Measurements from ENCODE around the gene CCDC6.

CCDC6 gene

GRCh38 chr10:59879363-59879913 lies 26.9 kb downstream of the CCDC6 start:
- TF ChIP-seq FOXP2 (optimal IDR thresholded peaks at IDR 0.05; ENCODE audit: borderline replicate concordance, extremely low read depth, extremely low read length, insufficient read depth) (no peak), SIN3A (IDR thresholded peaks at IDR 0.05; ENCODE audit: borderline replicate concordance, insufficient read depth, low read length) (no peak), REST (IDR thresholded peaks at IDR 0.05; ENCODE audit: insufficient read depth in 1 of 2, low read depth in 2 of 2, low read length in 2 of 2) (no peak), POLR2AphosphoS5 (IDR thresholded peaks at IDR 0.05; ENCODE audit: low read depth, low read length) (no peak), TAF1 (IDR thresholded peaks at IDR 0.05; ENCODE audit: borderline replicate concordance, insufficient read depth, low read length) (no peak)

- TF ChIP-seq REST (IDR thresholded peaks at IDR 0.05; ENCODE audit: insufficient read depth in 1 of 2, low read depth in 2 of 2, low read length in 2 of 2) = no peak
- no peak for TF ChIP-seq SIN3A (IDR thresholded peaks at IDR 0.05; ENCODE audit: borderline replicate concordance, insufficient read depth, low read length)
- no peak for TF ChIP-seq TAF1 (IDR thresholded peaks at IDR 0.05; ENCODE audit: borderline replicate concordance, insufficient read depth, low read length)
- no peak for TF ChIP-seq FOXP2 (optimal IDR thresholded peaks at IDR 0.05; ENCODE audit: borderline replicate concordance, extremely low read depth, extremely low read length, insufficient read depth)
- TF ChIP-seq POLR2AphosphoS5 (IDR thresholded peaks at IDR 0.05; ENCODE audit: low read depth, low read length) = no peak
Measured at GRCh38 chr10:59878915-59879314, 27.4 kb downstream of the CCDC6 start.

- TF ChIP-seq POLR2AphosphoS5 (IDR thresholded peaks at IDR 0.05; ENCODE audit: low read depth, low read length) (no peak), SIN3A (IDR thresholded peaks at IDR 0.05; ENCODE audit: borderline replicate concordance, insufficient read depth, low read length) (no peak), FOXP2 (optimal IDR thresholded peaks at IDR 0.05; ENCODE audit: borderline replicate concordance, extremely low read depth, extremely low read length, insufficient read depth) (no peak), TAF1 (IDR thresholded peaks at IDR 0.05; ENCODE audit: borderline replicate concordance, insufficient read depth, low read length) (no peak)
Measured at GRCh38 chr10:59878289-59878688, 28.1 kb downstream of the CCDC6 start.

GRCh38 chr10:59877191-59877671 lies 29.1 kb downstream of the CCDC6 start:
- no peak for TF ChIP-seq POLR2AphosphoS5 (IDR thresholded peaks at IDR 0.05; ENCODE audit: low read depth, low read length)
- TF ChIP-seq TAF1 (IDR thresholded peaks at IDR 0.05; ENCODE audit: borderline replicate concordance, insufficient read depth, low read length) = no peak
- TF ChIP-seq SIN3A (IDR thresholded peaks at IDR 0.05; ENCODE audit: borderline replicate concordance, insufficient read depth, low read length) = no peak
- TF ChIP-seq FOXP2 (optimal IDR thresholded peaks at IDR 0.05; ENCODE audit: borderline replicate concordance, extremely low read depth, extremely low read length, insufficient read depth) = no peak
- TF ChIP-seq REST (IDR thresholded peaks at IDR 0.05; ENCODE audit: insufficient read depth in 1 of 2, low read depth in 2 of 2, low read length in 2 of 2) = no peak

GRCh38 chr10:59876695-59877094 lies 29.7 kb downstream of the CCDC6 start:
- no peak for TF ChIP-seq SIN3A (IDR thresholded peaks at IDR 0.05; ENCODE audit: borderline replicate concordance, insufficient read depth, low read length)
- TF ChIP-seq TAF1 (IDR thresholded peaks at IDR 0.05; ENCODE audit: borderline replicate concordance, insufficient read depth, low read length) = no peak
- no peak for TF ChIP-seq REST (IDR thresholded peaks at IDR 0.05; ENCODE audit: insufficient read depth in 1 of 2, low read depth in 2 of 2, low read length in 2 of 2)
- no peak for TF ChIP-seq FOXP2 (optimal IDR thresholded peaks at IDR 0.05; ENCODE audit: borderline replicate concordance, extremely low read depth, extremely low read length, insufficient read depth)

Measured in PFSK-1 (cell line).